ENCODE data around the gene UGT1A9. TPM values are rescaled to one million over a fixed set of nuclear protein-coding genes. Genes with fewer than 3 reads are reported as not detected.

Gene UGT1A9
- total and polyA plus RNA-seq, 10 of the 15 experiments (the other 5 are each of a cell fraction or from before 2014, with no cell fraction given) = 0.07 TPM; not detected in 9

- ChIA-PET RAD21 (ENCODE audit: unreplicated experiment) (no interaction called here), POLR2A (no interaction called here), CTCF (no interaction called here), SMC1A (ENCODE audit: uncharacterized antibody, unreplicated experiment) (no interaction called here)
- Histone ChIP-seq H3K4me2 (ENCODE audit: control insufficient read depth, insufficient read depth) (no peak overlapping the region), H3K9ac (ENCODE audit: control insufficient read depth, insufficient read depth, low read length) (no peak overlapping the region), H3K4me1 (ENCODE audit: control insufficient read depth, insufficient read depth, low read length) (no peaks in the 10 kb centered on the region), H3K27me3 (replicated peaks in 1 of 2; ENCODE audit: control insufficient read depth in 2 of 2, insufficient read depth in 2 of 2, low read length in 1 of 2) (no peaks in the 10 kb centered on the region), H4K20me1 (ENCODE audit: control insufficient read depth, insufficient read depth) (no peaks in the 10 kb centered on the region), H3K27ac (ENCODE audit: control insufficient read depth, insufficient read depth) (no peak overlapping the region), H3K9me3 (replicated peaks; ENCODE audit: control insufficient read depth, insufficient read depth, low read length) (no peaks in the 10 kb centered on the region; the same call in 2 of the 3 replicates), H3K4me3 (no peak overlapping the region), H3K79me2 (ENCODE audit: control insufficient read depth, insufficient read depth, low read length) (no peaks in the 10 kb centered on the region), H3K36me3 (ENCODE audit: control insufficient read depth in 2 of 2, insufficient read depth in 2 of 2, low read length in 1 of 2) (no peaks in the 10 kb centered on the region), H2AFZ (ENCODE audit: control insufficient read depth, low read depth, low read length) (no peak overlapping the region)
- FAIRE-seq (no peak), DNase-seq (ENCODE audit: low read depth, low spot score) (no peak), ATAC-seq (no peak)
- WGBS (ENCODE audit: insufficient coverage, insufficient replicate concordance, low lambda C conversion rate, missing lambda C conversion rate) = 48% methylated on average over 10 of the region's 10 CpGs
- intact Hi-C loops (cut with micrococcal nuclease; ENCODE audit: unreplicated experiment) (no loop called here), in situ Hi-C loops (cut with MboI) (no loop called here)
- TF ChIP-seq BHLHE40 (IDR thresholded peaks at IDR 0.05; ENCODE audit: borderline replicate concordance in 1 of 2, low read depth in 2 of 2, low read length in 1 of 2) (no peak), ZNF274 (IDR thresholded peaks at IDR 0.05; ENCODE audit: insufficient read depth, insufficient read length) (no peak), ZNF384 (IDR thresholded peaks at IDR 0.05; ENCODE audit: borderline replicate concordance, low read depth, low read length) (no peak), GATAD2B (conservative IDR thresholded peaks at IDR 0.05; ENCODE audit: low read depth) (no peak), BCL11A (IDR thresholded peaks at IDR 0.05; ENCODE audit: low read depth, low read length) (no peak), IKZF1 (conservative IDR thresholded peaks at IDR 0.05) (no peak), EED (IDR thresholded peaks at IDR 0.05; ENCODE audit: low read depth) (no peak), WRNIP1 (IDR thresholded peaks at IDR 0.05; ENCODE audit: borderline replicate concordance, low read depth, low read length) (no peak), FOXM1 (IDR thresholded peaks at IDR 0.05; ENCODE audit: low read depth, low read length) (no peak), PBX3 (IDR thresholded peaks at IDR 0.05; ENCODE audit: insufficient replicate concordance, low read depth, low read length) (no peak), ZNF687 (IDR thresholded peaks at IDR 0.05) (no peak), SMAD1 (IDR thresholded peaks at IDR 0.05; ENCODE audit: low read depth, partially characterized antibody) (no peak), NR2C2 (IDR thresholded peaks at IDR 0.05; ENCODE audit: borderline replicate concordance, control insufficient read depth, insufficient read length, low read depth) (no peak), SP1 (IDR thresholded peaks at IDR 0.05; ENCODE audit: low read depth, low read length) (no peak), IRF5 (IDR thresholded peaks at IDR 0.05; ENCODE audit: borderline replicate concordance) (no peak)
- no TSS peak for BruUV-seq (replicated peaks)
Observed at GRCh38 chr2:233746475-233747282, 75.0 kb downstream of the UGT1A9 start.
